ENCODE measurements around the gene ATG9B. TPM values are rescaled to one million over a fixed set of nuclear protein-coding genes. Genes with fewer than 3 reads are reported as not detected.

ATG9B gene
- total RNA-seq, 4 donors from 2014 or later = 0.15 to 0.31 TPM; not detected in 2

GRCh38 chr7:150997817-150998216 is 26.5 kb downstream of the ATG9B start:
- ATAC-seq = no peak
- no peak overlapping the region for H3K4me3 ChIP-seq
- H3K27me3 ChIP-seq = peaks cover 19% of the 10 kb centered on the region
- WGBS, 2 donors (ENCODE audit: low coverage in 1 of 2) = 67% methylated on average over 1 of the region's 5 CpGs; no CpG with 5 or more reads in 1 of the 2 donors
- peaks cover 0 to 13% (median 0%) of the 10 kb centered on the region in 3 donors for H3K4me1 ChIP-seq
- TF ChIP-seq CTCF (IDR thresholded peaks at IDR 0.05) = no peak
- no peak for TF ChIP-seq EP300 (IDR thresholded peaks at IDR 0.05)
- TF ChIP-seq POLR2AphosphoS5 (IDR thresholded peaks at IDR 0.05) = no peak
- TF ChIP-seq POLR2A (IDR thresholded peaks at IDR 0.05) = no peak
- H3K9me3 ChIP-seq = no peaks in the 10 kb centered on the region
- no peak overlapping the region for H3K27ac ChIP-seq
- H3K36me3 ChIP-seq = peaks cover 0 to 11% of the 10 kb centered on the region in 2 donors

GRCh38 chr7:150997075-150997511 is 27.2 kb downstream of the ATG9B start:
- Histone ChIP-seq H3K4me3 (no peak overlapping the region), H3K36me3 (peaks cover 0 to 11% of the 10 kb centered on the region in 2 donors), H3K4me1 (peaks cover 0 to 13% (median 0%) of the 10 kb centered on the region in 3 donors), H3K27me3 (peaks cover 19% of the 10 kb centered on the region), H3K9me3 (no peaks in the 10 kb centered on the region), H3K27ac (no peak overlapping the region)
- no peak for TF ChIP-seq EP300 (IDR thresholded peaks at IDR 0.05)
- TF ChIP-seq CTCF (IDR thresholded peaks at IDR 0.05) = no peak
- no peak for TF ChIP-seq POLR2A (IDR thresholded peaks at IDR 0.05)
- TF ChIP-seq POLR2AphosphoS5 (IDR thresholded peaks at IDR 0.05) = no peak
- no peak for ATAC-seq
- WGBS, 2 donors (ENCODE audit: low coverage in 1 of 2) = 79% methylated on average over 4 of the region's 8 CpGs; no CpG with 5 or more reads in 1 of the 2 donors

- ATAC-seq = no peak
- Histone ChIP-seq H3K27ac (no peak overlapping the region), H3K36me3 (peaks cover 0 to 11% of the 10 kb centered on the region in 2 donors), H3K4me1 (peaks cover 0 to 13% (median 0%) of the 10 kb centered on the region in 3 donors), H3K4me3 (peak overlapping the region in 1 of 2 donors; percentile 8), H3K9me3 (no peaks in the 10 kb centered on the region), H3K27me3 (peaks cover 14% of the 10 kb centered on the region)
- WGBS, 2 donors (ENCODE audit: low coverage in 1 of 2) = 14% methylated on average over 2 of the region's 31 CpGs; no CpG with 5 or more reads in 1 of the 2 donors
- no peak for TF ChIP-seq EP300 (IDR thresholded peaks at IDR 0.05)
Measured at GRCh38 chr7:150996376-150997074, 27.8 kb downstream of the ATG9B start.

- peaks cover 14% of the 10 kb centered on the region for H3K27me3 ChIP-seq
- H3K9me3 ChIP-seq = peaks cover 0 to 12% (median 0%) of the 10 kb centered on the region in 3 donors
- ATAC-seq = no peak
- H3K4me1 ChIP-seq = peaks cover 0 to 13% (median 0%) of the 10 kb centered on the region in 3 donors
- 60% methylated on average over 1 of the region's 19 CpGs; no CpG with 5 or more reads in 1 of the 2 donors for WGBS, 2 donors (ENCODE audit: low coverage in 1 of 2)
- H3K4me3 ChIP-seq = peak overlapping the region in 1 of 2 donors; percentile 40
- H3K36me3 ChIP-seq = peaks cover 0 to 11% of the 10 kb centered on the region in 2 donors
- no peak overlapping the region for H3K27ac ChIP-seq
- TF ChIP-seq EP300 (IDR thresholded peaks at IDR 0.05) (no peak), POLR2A (IDR thresholded peaks at IDR 0.05) (no peak), POLR2AphosphoS5 (IDR thresholded peaks at IDR 0.05) (no peak), CTCF (IDR thresholded peaks at IDR 0.05) (no peak)
Measured at GRCh38 chr7:150994838-150995510, 29.3 kb downstream of the ATG9B start.

- TF ChIP-seq POLR2A (IDR thresholded peaks at IDR 0.05) (no peak), CTCF (IDR thresholded peaks at IDR 0.05) (no peak), POLR2AphosphoS5 (IDR thresholded peaks at IDR 0.05) (no peak), EP300 (IDR thresholded peaks at IDR 0.05) (no peak)
- Histone ChIP-seq H3K27ac (peak overlapping the region in 3 of 4 donors; percentile 42 to 54 (median 53)), H3K4me3 (peak overlapping the region in 1 of 2 donors; percentile 40)
Measured at GRCh38 chr7:150994141-150994837, 30.0 kb downstream of the ATG9B start.

More at GRCh38 chr7:150994141-150994837, 30.0 kb downstream of the ATG9B start:
- peaks cover 0 to 15% (median 0%) of the 10 kb centered on the region in 3 donors for H3K9me3 ChIP-seq
- ATAC-seq = no peak
- WGBS, 2 donors (ENCODE audit: low coverage in 1 of 2) = 59 to 79% methylated on average over 4 to 7 of the region's 15 CpGs
- H3K36me3 ChIP-seq = peaks cover 0 to 10% of the 10 kb centered on the region in 2 donors
- H3K27me3 ChIP-seq = peaks cover 13% of the 10 kb centered on the region
- H3K4me1 ChIP-seq = peaks cover 0 to 15% (median 0%) of the 10 kb centered on the region in 3 donors

All from gastroesophageal sphincter (tissue), 4 donors.